Left ventricle myocardium inferior (tissue), 1 donor: Measurements from ENCODE around the gene PPARGC1A. TPM values are rescaled to one million over a fixed set of nuclear protein-coding genes. Genes with fewer than 3 reads are reported as not detected.

Source experiments
- DNase-seq: peaks from one replicate; pipeline ENCODE4 v3.0.0-alpha.2; 2020
- H3K27ac ChIP-seq: fragments of 200-600 bp; replicated peaks from 2 replicates; pipeline ENCODE4 v1.8.0; 2021
- H3K27me3 ChIP-seq: fragments of 200-600 bp; 2 replicates; pipeline ENCODE4 v1.8.0; 2021; ENCODE audit warnings: low read depth
- H3K36me3 ChIP-seq: fragments of 200-600 bp; 2 replicates; pipeline ENCODE4 v1.8.0; 2021
- H3K4me1 ChIP-seq: fragments of 200-600 bp; 2 replicates; pipeline ENCODE4 v1.8.0; 2021
- H3K4me3 ChIP-seq: fragments of 200-600 bp; 2 replicates; pipeline ENCODE4 v1.8.0; 2021; ENCODE audit warnings: mild to moderate bottlenecking, moderate library complexity
- H3K9me3 ChIP-seq: fragments of 200-600 bp; replicated peaks from 2 replicates; pipeline ENCODE4 v1.8.0; 2021
- intact Hi-C: fragments of 100-400 bp; cut with micrococcal nuclease; formaldehyde crosslinking; loops from one replicate; pipeline ENCODE4 v1.11.0; 2022
- total RNA-seq: library from RNA; stranded (reverse); fragmentation: NEBNext Ultra II Directional; extraction: Animal tissue kit (Norgen Biotek cat#: 25700); gene quantifications from one replicate; pipeline ENCODE4 v1.2.1, GENCODE V29; 2021
- TF ChIP-seq, protein P1 (sequence below): fragments of 200-600 bp; IDR thresholded peaks from 2 replicates; pipeline ENCODE4 v1.8.0; 2021; ENCODE audit warnings: antibody characterized with exemption, mild to moderate bottlenecking, borderline replicate concordance
- donor health status: DM: no; HTN: yes; CAD: no; lungs with severe emphysema.

The PPARGC1A gene
- total RNA-seq, 1 donor from 2014 or later: 108 TPM

DNA sequence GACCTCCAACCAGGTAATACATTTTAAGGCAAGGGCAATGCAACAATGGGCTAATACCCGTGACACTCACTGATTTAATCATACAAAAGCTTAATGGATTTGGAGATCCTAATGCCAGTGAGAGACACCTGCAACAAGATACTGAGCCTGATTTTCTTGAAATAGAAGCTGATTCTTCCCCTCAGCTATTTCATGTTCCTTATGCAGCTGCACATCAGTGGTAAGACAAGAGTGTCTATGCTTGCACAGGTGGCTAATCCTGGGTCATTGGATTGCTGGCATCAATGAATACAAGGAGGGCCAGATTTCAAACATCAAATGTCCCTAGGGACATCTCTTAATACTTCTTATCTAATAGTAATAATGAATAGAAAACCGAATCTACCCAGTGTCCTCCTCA is 139.7 kb downstream of the PPARGC1A start:
- Histone ChIP-seq H3K27ac (no peak overlapping the region), H3K9me3 (peaks cover 6% of the 10 kb centered on the region), H3K36me3 (no peaks in the 10 kb centered on the region), H3K4me1 (no peaks in the 10 kb centered on the region), H3K27me3 (no peaks in the 10 kb centered on the region), H3K4me3 (no peak overlapping the region)
- TF ChIP-seq, protein P1, sequence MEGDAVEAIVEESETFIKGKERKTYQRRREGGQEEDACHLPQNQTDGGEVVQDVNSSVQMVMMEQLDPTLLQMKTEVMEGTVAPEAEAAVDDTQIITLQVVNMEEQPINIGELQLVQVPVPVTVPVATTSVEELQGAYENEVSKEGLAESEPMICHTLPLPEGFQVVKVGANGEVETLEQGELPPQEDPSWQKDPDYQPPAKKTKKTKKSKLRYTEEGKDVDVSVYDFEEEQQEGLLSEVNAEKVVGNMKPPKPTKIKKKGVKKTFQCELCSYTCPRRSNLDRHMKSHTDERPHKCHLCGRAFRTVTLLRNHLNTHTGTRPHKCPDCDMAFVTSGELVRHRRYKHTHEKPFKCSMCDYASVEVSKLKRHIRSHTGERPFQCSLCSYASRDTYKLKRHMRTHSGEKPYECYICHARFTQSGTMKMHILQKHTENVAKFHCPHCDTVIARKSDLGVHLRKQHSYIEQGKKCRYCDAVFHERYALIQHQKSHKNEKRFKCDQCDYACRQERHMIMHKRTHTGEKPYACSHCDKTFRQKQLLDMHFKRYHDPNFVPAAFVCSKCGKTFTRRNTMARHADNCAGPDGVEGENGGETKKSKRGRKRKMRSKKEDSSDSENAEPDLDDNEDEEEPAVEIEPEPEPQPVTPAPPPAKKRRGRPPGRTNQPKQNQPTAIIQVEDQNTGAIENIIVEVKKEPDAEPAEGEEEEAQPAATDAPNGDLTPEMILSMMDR: no peak
- intact Hi-C loops: no loop called here
- no peak for DNase-seq

DNA sequence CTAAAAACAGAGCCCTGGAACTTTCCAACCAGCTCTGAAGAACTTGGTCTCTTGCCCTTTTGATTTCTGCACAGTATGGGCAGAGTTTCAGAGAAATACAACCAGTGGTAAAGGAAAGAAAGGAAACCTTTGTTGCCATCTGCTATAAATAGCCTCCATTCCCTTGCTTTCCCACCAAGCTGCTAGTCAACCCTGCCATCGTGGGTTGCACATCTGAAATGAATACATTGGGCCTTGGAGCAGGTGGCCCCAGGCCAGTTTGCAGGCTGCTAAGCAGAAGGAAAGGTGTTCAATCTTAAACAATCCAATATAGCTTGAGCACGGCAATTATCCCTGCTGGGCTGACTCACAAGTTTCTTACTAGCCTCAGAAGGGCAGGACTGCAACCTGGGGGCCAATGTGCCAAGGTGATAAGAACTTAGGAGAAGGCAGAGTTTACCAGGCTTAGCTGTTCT is 142.5 kb downstream of the PPARGC1A start:
- intact Hi-C loops: no loop called here
- H3K27ac ChIP-seq: no peak overlapping the region
- TF ChIP-seq, protein P1: no peak
- no peaks in the 10 kb centered on the region for H3K4me1 ChIP-seq
- peaks cover 6% of the 10 kb centered on the region for H3K9me3 ChIP-seq
- no peak for DNase-seq
- no peaks in the 10 kb centered on the region for H3K27me3 ChIP-seq
- H3K36me3 ChIP-seq: no peaks in the 10 kb centered on the region
- H3K4me3 ChIP-seq: no peak overlapping the region

DNA sequence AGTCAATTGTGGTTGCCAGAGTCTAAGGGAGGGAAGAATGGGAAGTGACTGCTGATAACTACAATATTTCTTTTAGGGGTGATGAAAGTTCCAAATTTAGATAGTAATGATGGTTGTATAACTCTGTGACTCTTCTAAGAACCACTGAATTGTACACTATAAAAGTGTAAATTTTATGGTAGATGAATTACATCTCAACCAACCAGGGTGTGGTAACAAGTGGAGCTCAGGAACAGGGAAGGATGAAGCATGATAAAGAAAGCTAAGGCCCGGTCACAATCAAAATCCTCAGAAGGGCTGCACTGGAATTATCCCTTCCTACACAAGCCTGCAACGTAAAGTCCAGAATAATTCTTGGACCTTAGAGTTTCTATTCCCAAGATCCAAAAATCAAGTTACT is 143.2 kb downstream of the PPARGC1A start:
- no peaks in the 10 kb centered on the region for H3K4me1 ChIP-seq
- peaks cover 6% of the 10 kb centered on the region for H3K9me3 ChIP-seq
- TF ChIP-seq, protein P1: no peak
- no peaks in the 10 kb centered on the region for H3K36me3 ChIP-seq
- H3K27me3 ChIP-seq: no peaks in the 10 kb centered on the region
- no peak overlapping the region for H3K4me3 ChIP-seq
- no peak for DNase-seq
- H3K27ac ChIP-seq: no peak overlapping the region
- intact Hi-C loops: no loop called here

DNA sequence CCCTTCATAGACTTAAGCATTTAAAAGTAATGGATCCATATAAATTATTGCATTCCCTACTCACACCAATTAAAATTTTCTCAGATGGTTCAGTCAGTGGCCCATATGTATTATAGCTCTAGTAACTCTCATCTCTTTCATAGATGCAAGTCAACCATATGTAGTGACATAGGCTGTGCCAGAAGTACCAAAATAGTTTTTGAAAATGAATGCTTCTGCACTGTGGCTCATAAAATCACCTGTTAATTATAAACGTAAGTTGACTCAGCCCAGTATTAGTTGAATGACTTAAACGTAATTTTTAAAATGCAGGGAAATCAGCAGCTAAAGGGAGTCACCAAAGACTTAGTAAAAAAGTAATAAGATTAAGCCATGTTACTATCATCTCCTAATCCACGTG is 143.8 kb downstream of the PPARGC1A start:
- Histone ChIP-seq H3K9me3 (peaks cover 6% of the 10 kb centered on the region), H3K27ac (no peak overlapping the region), H3K27me3 (no peaks in the 10 kb centered on the region), H3K36me3 (no peaks in the 10 kb centered on the region), H3K4me1 (no peaks in the 10 kb centered on the region), H3K4me3 (no peak overlapping the region)
- intact Hi-C loops: no loop called here
- DNase-seq: no peak
- TF ChIP-seq, protein P1: no peak

DNA sequence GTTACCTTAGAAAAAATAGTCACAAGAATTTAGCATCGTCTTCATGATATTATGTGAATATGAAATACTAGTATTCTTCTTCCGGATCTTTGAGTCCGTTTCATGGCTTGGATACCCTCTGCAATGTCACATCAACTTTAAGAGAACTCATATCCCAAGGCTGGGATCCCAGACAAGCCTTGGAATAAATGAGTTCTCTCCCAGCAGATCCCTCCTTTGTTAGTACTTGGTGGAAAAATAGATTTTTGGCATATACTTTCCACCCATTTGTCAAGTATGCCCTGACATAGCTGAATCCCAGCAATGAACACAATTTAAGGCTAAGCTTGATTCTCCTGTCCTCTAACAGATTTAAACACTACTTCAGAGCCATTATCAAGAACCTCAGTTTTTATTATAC is 144.5 kb downstream of the PPARGC1A start:
- TF ChIP-seq, protein P1: no peak
- intact Hi-C loops: no loop called here
- H3K27ac ChIP-seq: no peak overlapping the region
- H3K4me1 ChIP-seq: no peaks in the 10 kb centered on the region
- DNase-seq: no peak
- peaks cover 6% of the 10 kb centered on the region for H3K9me3 ChIP-seq
- no peaks in the 10 kb centered on the region for H3K36me3 ChIP-seq
- no peaks in the 10 kb centered on the region for H3K27me3 ChIP-seq
- H3K4me3 ChIP-seq: no peak overlapping the region
